ENCODE measurements around the gene SPAG5. TPM values are rescaled to one million over a fixed set of nuclear protein-coding genes. Genes with fewer than 3 reads are reported as not detected.

SPAG5 gene
- total and polyA plus RNA-seq, 9 of the 15 experiments (the other 6 are each of a cell fraction or from before 2014, with no cell fraction given), result 94.4 to 286 (median 151) TPM

GRCh38 chr17:28643983-28644786, 45.4 kb upstream of the SPAG5 start (continued):
- TF ChIP-seq, protein P1, sequence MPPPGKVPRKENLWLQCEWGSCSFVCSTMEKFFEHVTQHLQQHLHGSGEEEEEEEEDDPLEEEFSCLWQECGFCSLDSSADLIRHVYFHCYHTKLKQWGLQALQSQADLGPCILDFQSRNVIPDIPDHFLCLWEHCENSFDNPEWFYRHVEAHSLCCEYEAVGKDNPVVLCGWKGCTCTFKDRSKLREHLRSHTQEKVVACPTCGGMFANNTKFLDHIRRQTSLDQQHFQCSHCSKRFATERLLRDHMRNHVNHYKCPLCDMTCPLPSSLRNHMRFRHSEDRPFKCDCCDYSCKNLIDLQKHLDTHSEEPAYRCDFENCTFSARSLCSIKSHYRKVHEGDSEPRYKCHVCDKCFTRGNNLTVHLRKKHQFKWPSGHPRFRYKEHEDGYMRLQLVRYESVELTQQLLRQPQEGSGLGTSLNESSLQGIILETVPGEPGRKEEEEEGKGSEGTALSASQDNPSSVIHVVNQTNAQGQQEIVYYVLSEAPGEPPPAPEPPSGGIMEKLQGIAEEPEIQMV (tag; conservative IDR thresholded peaks at IDR 0.05; ENCODE audit: low read depth), result no peak
- TF ChIP-seq FOXP1 (CRISPR knock-in tag; IDR thresholded peaks at IDR 0.05) (0 out of 2 replicates have a peak, but pooled peaks have one; percentile 22), KLF16 (IDR thresholded peaks at IDR 0.05) (0 out of 2 replicates have a peak, but pooled peaks have one; percentile 2), ZNF766 (CRISPR knock-in tag; conservative IDR thresholded peaks at IDR 0.05) (no peak)

DNA sequence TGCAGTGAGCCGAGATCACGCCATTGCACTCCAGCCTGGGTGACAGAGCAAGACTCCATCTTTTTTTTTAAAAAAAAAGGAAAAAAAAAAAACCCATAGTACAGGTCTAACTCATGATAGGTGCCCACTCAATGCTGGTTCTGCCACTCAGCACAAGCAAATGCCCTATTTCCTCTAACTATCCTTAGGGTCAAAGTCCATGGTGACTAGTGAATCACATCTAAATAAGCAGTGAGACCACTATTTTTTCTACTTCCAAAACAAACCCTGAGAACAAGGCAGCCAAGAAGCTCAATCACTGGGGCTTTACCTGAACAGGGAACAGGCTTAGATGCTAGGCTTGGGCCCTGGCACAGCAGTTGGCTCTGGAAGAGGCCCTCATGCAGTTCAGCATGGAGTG, 42.8 kb upstream of the SPAG5 start:
- Histone ChIP-seq H2AFZ (ENCODE audit: low read depth, low read length) (no peak overlapping the region), H3K9me3 (replicated peaks; ENCODE audit: control insufficient read depth, insufficient read depth, low read depth, low read length) (no peaks in the 10 kb centered on the region), H3K27me3 (ENCODE audit: control insufficient read depth in 2 of 2, insufficient read depth in 2 of 2, low read length in 2 of 2) (no peaks in the 10 kb centered on the region), H3K4me2 (ENCODE audit: insufficient read depth, low read length) (no peak overlapping the region), H3K9me1 (ENCODE audit: control insufficient read depth, insufficient read depth, low read length) (no peaks in the 10 kb centered on the region), H3K36me3 (ENCODE audit: control insufficient read depth, insufficient read depth, low read length) (peaks cover 68% of the 10 kb centered on the region), H3K4me3 (no peak overlapping the region), H3K9ac (ENCODE audit: insufficient read depth in 1 of 2, low read depth in 2 of 2, low read length in 2 of 2) (peak overlapping the region in 1 of 2 experiments; percentile 3; a peak in 1 of 4 replicates), H4K20me1 (replicated peaks; ENCODE audit: control insufficient read depth, insufficient read depth, low read length) (peaks cover 5% of the 10 kb centered on the region; the same call in 1 of the 2 replicates), H3K4me1 (replicated peaks in 1 of 2; ENCODE audit: control insufficient read depth in 2 of 2, insufficient read depth in 2 of 2, low read length in 2 of 2) (peaks cover 16 to 20% of the 10 kb centered on the region in 2 experiments), H3K27ac (ENCODE audit: extremely low read depth, low read depth, low read length) (no peak overlapping the region), H3K79me2 (ENCODE audit: control insufficient read depth, insufficient read depth, low read length) (peaks cover 48% of the 10 kb centered on the region)
- DNase-seq (ENCODE audit: extremely low read depth in 1 of 4, low spot score in 3 of 4) (no peak), FAIRE-seq (no peak), ATAC-seq (no peak)
- 100% methylated on average over 2 of the region's 2 CpGs for WGBS (ENCODE audit: insufficient coverage, low coverage, missing lambda C conversion rate)
- ChIA-PET CTCF (ENCODE audit: low intra/inter-chr PET ratio) (no interaction called here), POLR2A (interaction anchor here (4.3 kb wide), 1 partner anchor 8 kb away, joined by 51 read pairs; no protein-coding TSS in a partner anchor)
- BruUV-seq (replicated peaks), result no TSS peak
- intact Hi-C loops (cut with micrococcal nuclease) (loop anchor here (5.0 to 10.0 kb wide), 2 partner anchors 36 to 203 kb away; partner anchors contain the start of gene FAM222B), in situ Hi-C loops (cut with MboI) (no loop called here)
- no peak for TF ChIP-seq SRSF1 (IDR thresholded peaks at IDR 0.05; ENCODE audit: low read depth, low read length)
- TF ChIP-seq CREB3 (tag; conservative IDR thresholded peaks at IDR 0.05; ENCODE audit: low read depth), result no peak
- TF ChIP-seq ZNF224 (CRISPR knock-in tag; IDR thresholded peaks at IDR 0.05), result no peak
- no peak for TF ChIP-seq C11orf30 (IDR thresholded peaks at IDR 0.05; ENCODE audit: low read depth)
- TF ChIP-seq ZNF518B (CRISPR knock-in tag; IDR thresholded peaks at IDR 0.05), result no peak
- no peak for TF ChIP-seq STAG1 (CRISPR knock-in tag; IDR thresholded peaks at IDR 0.05; ENCODE audit: borderline replicate concordance)
- no peak for TF ChIP-seq ZKSCAN3 (CRISPR knock-in tag; IDR thresholded peaks at IDR 0.05)
- TF ChIP-seq SMARCE1 (IDR thresholded peaks at IDR 0.05), result no peak
- TF ChIP-seq ZNF384 (IDR thresholded peaks at IDR 0.05; ENCODE audit: low read depth, low read length), result no peak

Measured in K562 (cell line).